Measurements from ENCODE around the gene SEMA3D. TPM values are rescaled to one million over a fixed set of nuclear protein-coding genes. Genes with fewer than 3 reads are reported as not detected.

Gene SEMA3D
- total and polyA plus RNA-seq, 2 of the 4 experiments (the other 2 are of a cell fraction), result 2.9 to 13.6 TPM

GRCh38 chr7:85074992-85075391 lies 111.9 kb downstream of the SEMA3D start:
- in situ Hi-C loops (cut with MboI; ENCODE audit: low sequenced_read_pairs) (no loop called here), intact Hi-C loops (cut with micrococcal nuclease) (loop anchor here (5.0 kb wide), 1 partner anchor 87 kb away; no protein-coding TSS in a partner anchor), dilution Hi-C loops (cut with HindIII; ENCODE audit: low sequenced_read_pairs, unreplicated experiment) (no loop called here)
- POLR2A ChIA-PET (ENCODE audit: unreplicated experiment), result no interaction called here
- no peak overlapping the region for H3K9ac ChIP-seq (ENCODE audit: low read depth, low read length)
- H3K9me1 ChIP-seq (ENCODE audit: insufficient read depth, low read length), result no peaks in the 10 kb centered on the region; the same call in 1 of the 2 replicates
- no peak overlapping the region for H2AK9ac ChIP-seq (replicated peaks; ENCODE audit: low read depth, low read length, poor library complexity)
- ATAC-seq (ENCODE audit: low read depth) (peak; percentile 84), DNase-seq (peak; percentile 59)
- no peak overlapping the region for H2BK5ac ChIP-seq (ENCODE audit: low read depth, low read length, poor library complexity, severe bottlenecking)
- no peaks in the 10 kb centered on the region for H3K36me3 ChIP-seq (ENCODE audit: control insufficient read depth, insufficient read depth, low read length)
- no peak overlapping the region for H2BK120ac ChIP-seq (ENCODE audit: low read depth, low read length)
- no peak overlapping the region for H4K91ac ChIP-seq (ENCODE audit: insufficient read depth, low read depth, low read length)
- no peak overlapping the region for H4K8ac ChIP-seq (ENCODE audit: low read depth in 2 of 2, low read length in 2 of 2)
- H3K9me3 ChIP-seq (ENCODE audit: control insufficient read depth, insufficient read depth, low read length), result no peaks in the 10 kb centered on the region
- H2AK5ac ChIP-seq (ENCODE audit: low read depth, low read length), result no peak overlapping the region
- no peak overlapping the region for H3K4me2 ChIP-seq (ENCODE audit: low read depth, low read length)
- no TSS peak for BruUV-seq (replicated peaks)
- no peak overlapping the region for H2BK15ac ChIP-seq (ENCODE audit: low read depth, low read length)
- WGBS, 2 experiments (ENCODE audit: extremely low coverage in 2 of 2, insufficient read length in 1 of 2), result no CpG with 5 or more reads among the region's 2 CpGs
- H4K20me1 ChIP-seq (ENCODE audit: insufficient read depth, low read length), result no peaks in the 10 kb centered on the region
- no peak overlapping the region for H3K4me3 ChIP-seq (ENCODE audit: insufficient read depth, low read depth, low read length)
- H3K18ac ChIP-seq (ENCODE audit: low read depth, low read length), result no peak overlapping the region
- TF ChIP-seq NFE2L2 (IDR thresholded peaks at IDR 0.05; ENCODE audit: low read depth, low read length) (no peak), CEBPB (IDR thresholded peaks at IDR 0.05; ENCODE audit: low read depth, low read length) (no peak)
- CTCF ChIA-PET, result no interaction called here
- no peak overlapping the region for H3K14ac ChIP-seq (replicated peaks; ENCODE audit: low read depth, low read length)
- H3K23ac ChIP-seq (ENCODE audit: low read depth, low read length), result no peak overlapping the region
- no peak overlapping the region for H2AFZ ChIP-seq (replicated peaks; ENCODE audit: low read length, poor library complexity)
- H3K79me1 ChIP-seq (ENCODE audit: low read depth in 1 of 2, low read length in 2 of 2), result no peaks in the 10 kb centered on the region
- H3K56ac ChIP-seq (ENCODE audit: extremely low read depth, insufficient read depth, low read length), result no peak overlapping the region
- H3K27ac ChIP-seq (ENCODE audit: insufficient read depth, low read length), result no peak overlapping the region
- no peak overlapping the region for H2BK20ac ChIP-seq (ENCODE audit: low read depth, low read length)
- peaks cover 9% of the 10 kb centered on the region for H3K4me1 ChIP-seq (ENCODE audit: control insufficient read depth, insufficient read depth, low read length)
- H3K27me3 ChIP-seq (ENCODE audit: control insufficient read depth, insufficient read depth, low read length), result no peaks in the 10 kb centered on the region
- no peak overlapping the region for H3K4ac ChIP-seq (ENCODE audit: low read depth, low read length)
- no peak overlapping the region for H4K5ac ChIP-seq (ENCODE audit: low read depth, low read length)
